Fibroblast of skin of right biceps (primary cell): Measurements from ENCODE around the gene ZNF208.

Experiments used
- DNase-seq: peaks from one replicate; pipeline ENCODE4 v3.0.0-alpha.2; 2013

Gene ZNF208

DNA sequence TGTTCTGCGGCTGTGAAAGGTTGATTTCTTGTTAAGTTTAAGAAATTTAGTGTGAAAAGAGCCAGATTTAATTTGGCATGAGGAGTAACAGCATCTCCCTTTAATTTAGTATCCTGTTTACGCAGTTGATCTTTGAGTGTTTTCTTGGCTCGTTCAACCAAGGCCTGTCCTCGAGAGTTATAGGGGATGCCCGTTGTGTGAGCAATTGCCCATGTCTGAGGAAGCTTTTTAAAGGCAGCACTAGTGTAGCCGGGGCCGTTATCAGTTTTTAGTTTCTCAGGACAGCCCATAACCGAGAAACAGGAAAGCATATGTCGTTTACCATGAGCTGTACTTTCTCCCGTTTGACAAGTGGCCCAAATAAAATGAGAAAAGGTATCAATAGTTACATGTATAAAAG is 127.2 kb downstream of the ZNF208 start:
- DNase-seq = peak; percentile 5
